ENCODE results near the gene MEAF6.

DNA sequence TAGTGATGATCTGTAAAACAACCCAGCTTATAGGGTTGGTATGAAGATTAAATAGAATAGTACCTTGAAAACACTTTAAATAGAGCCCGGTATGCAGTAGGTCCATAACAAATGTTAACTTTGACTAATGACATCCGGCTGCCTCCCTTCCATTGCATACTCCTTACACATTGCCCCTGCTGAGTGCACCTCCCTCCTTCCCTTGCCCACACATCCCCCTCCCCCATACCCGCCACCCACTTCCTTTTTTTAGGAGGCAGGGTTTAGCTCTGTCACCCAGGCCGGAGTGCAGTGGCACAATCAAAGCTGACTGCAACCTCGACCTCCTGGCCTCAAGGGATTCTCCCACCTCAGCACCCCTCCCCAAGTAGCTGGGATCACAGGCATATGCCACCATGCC is 64.6 kb downstream of the MEAF6 start:
- TF ChIP-seq FOXK2 (IDR thresholded peaks at IDR 0.05), result no peak
- TF ChIP-seq ARNT (IDR thresholded peaks at IDR 0.05), result no peak
- TF ChIP-seq HDGF (IDR thresholded peaks at IDR 0.05; ENCODE audit: borderline replicate concordance), result no peak
- TF ChIP-seq SUZ12 (IDR thresholded peaks at IDR 0.05), result no peak
- no peak for TF ChIP-seq TARDBP (IDR thresholded peaks at IDR 0.05)
- no peak for TF ChIP-seq SP1 (IDR thresholded peaks at IDR 0.05)
- no peak for TF ChIP-seq NFRKB (IDR thresholded peaks at IDR 0.05)
- no peak for TF ChIP-seq BHLHE40 (IDR thresholded peaks at IDR 0.05; ENCODE audit: borderline replicate concordance)
- no peak for TF ChIP-seq CTBP1 (IDR thresholded peaks at IDR 0.05; ENCODE audit: borderline replicate concordance)
- TF ChIP-seq FOXA1 (IDR thresholded peaks at IDR 0.05), result no peak
